Neuronal stem cell (in vitro differentiated cells): Measurements from ENCODE around the gene DHRS13.
A peak's percentile ranks its signal among the peaks of the same experiment; 100 is the strongest.
"Not testable (repeated sequence)": the region's sequence is repeated elsewhere in the genome, so short reads cannot be mapped to it uniquely, and the experiment has no call there.

Experiments used
- DNase-seq: peaks from one replicate; pipeline ENCODE4 v3.0.0-alpha.2; 2013; ENCODE audit warnings: low spot score
- H2AFZ ChIP-seq: one replicate; pipeline ENCODE4 v1.6.1; 2013; ENCODE audit warnings: mild to moderate bottlenecking, low read length, inconsistent platforms
- H2AK5ac ChIP-seq: 2 replicates; pipeline ENCODE4 v1.6.1; 2013; ENCODE audit warnings: low read depth, mild to moderate bottlenecking, inconsistent platforms, low read length, moderate library complexity, mixed read lengths
- H2BK120ac ChIP-seq: 2 replicates; pipeline ENCODE4 v1.6.1; 2013; ENCODE audit warnings: low read depth, mild to moderate bottlenecking, inconsistent platforms, low read length, moderate library complexity, mixed read lengths
- H2BK12ac ChIP-seq: one replicate; pipeline ENCODE4 v1.6.1; 2013; ENCODE audit warnings: low read length, inconsistent platforms
- H2BK15ac ChIP-seq: 2 replicates; pipeline ENCODE4 v1.6.1; 2013; ENCODE audit warnings: mild to moderate bottlenecking, low read length, inconsistent platforms, mixed read lengths
- H2BK5ac ChIP-seq: one replicate; pipeline ENCODE4 v1.6.1; 2013; ENCODE audit warnings: inconsistent platforms, mild to moderate bottlenecking, low read length, moderate library complexity
- H3K14ac ChIP-seq: one replicate; pipeline ENCODE4 v1.6.1; 2013; ENCODE audit warnings: low read length, inconsistent platforms
- H3K18ac ChIP-seq: 2 replicates; pipeline ENCODE4 v1.6.1; 2013; ENCODE audit warnings: low read length, inconsistent platforms
- H3K23ac ChIP-seq: 2 replicates; pipeline ENCODE4 v1.6.1; 2013; ENCODE audit warnings: low read depth, mild to moderate bottlenecking, mixed read lengths, low read length, inconsistent platforms; ENCODE audit not compliant: poor library complexity
- H3K27ac ChIP-seq: replicated peaks from 3 replicates; pipeline ENCODE4 v1.5.1; 2013; ENCODE audit warnings: low read length, inconsistent platforms
- H3K27me3 ChIP-seq, 3 experiments: 2 replicates each; pipeline ENCODE4 v1.6.1; 2013; ENCODE audit warnings: low read length in 3 of 3, mild to moderate bottlenecking in 2 of 3, inconsistent platforms in 1 of 3, low read depth in 1 of 3, mixed read lengths in 1 of 3, moderate library complexity in 1 of 3; ENCODE audit not compliant: control insufficient read depth in 3 of 3, insufficient read depth in 3 of 3
- H3K36me3 ChIP-seq, 2 donors: replicated peaks in 1 of 2; 2 replicates each; pipeline ENCODE4 v1.6.1; 2013; ENCODE audit warnings: low read length in 2 of 2; ENCODE audit not compliant: control insufficient read depth in 2 of 2, insufficient read depth in 2 of 2
- H3K4ac ChIP-seq: 2 replicates; pipeline ENCODE4 v1.6.1; 2013; ENCODE audit warnings: inconsistent platforms, mild to moderate bottlenecking, low read length, moderate library complexity
- H3K4me1 ChIP-seq, 2 donors: 1 replicate in 1 of 2; 2 replicates in 1 of 2; pipeline ENCODE4 v1.6.1; 2013; ENCODE audit warnings: low read length in 2 of 2, low read depth in 1 of 2; ENCODE audit not compliant: control insufficient read depth in 2 of 2, insufficient read depth in 1 of 2
- H3K4me2 ChIP-seq: one replicate; pipeline ENCODE4 v1.6.1; 2013; ENCODE audit warnings: mild to moderate bottlenecking, low read length, inconsistent platforms; ENCODE audit not compliant: insufficient read depth, poor library complexity, severe bottlenecking
- H3K4me3 ChIP-seq, 2 donors: 2 replicates each; pipeline ENCODE4 v1.5.1; 2013; ENCODE audit warnings: low read length in 2 of 2, mild to moderate bottlenecking in 2 of 2, inconsistent platforms in 1 of 2, moderate library complexity in 1 of 2
- H3K79me1 ChIP-seq: one replicate; pipeline ENCODE4 v1.6.1; 2013; ENCODE audit warnings: low read depth, mild to moderate bottlenecking, inconsistent platforms, low read length, moderate library complexity
- H3K9ac ChIP-seq: one replicate; pipeline ENCODE4 v1.6.1; 2013; ENCODE audit warnings: mild to moderate bottlenecking, low read depth, low read length, inconsistent platforms; ENCODE audit not compliant: poor library complexity
- H3K9me3 ChIP-seq, 2 donors: replicated peaks in 1 of 2; 2 replicates each; pipeline versions ENCODE3 to v1.6.1; 2013; ENCODE audit warnings: low read length in 2 of 2, mild to moderate bottlenecking in 2 of 2, inconsistent platforms in 1 of 2, low read depth in 1 of 2, mixed read lengths in 1 of 2, moderate library complexity in 1 of 2; ENCODE audit not compliant: control insufficient read depth in 2 of 2, insufficient read depth in 1 of 2
- H4K8ac ChIP-seq: one replicate; pipeline ENCODE4 v1.6.1; 2013; ENCODE audit warnings: low read depth, mild to moderate bottlenecking, inconsistent platforms, low read length, moderate library complexity
- H4K91ac ChIP-seq: one replicate; pipeline ENCODE4 v1.6.1; 2013; ENCODE audit warnings: low read length, low read depth, mild to moderate bottlenecking, inconsistent platforms; ENCODE audit not compliant: poor library complexity
- WGBS, 2 donors: extraction: QIAGEN DNeasy Blood & Tissue Kit; methylation state at CpG; one replicate each; pipeline ENCODE4 v1.1.7; 2013; ENCODE audit warnings: missing lambda C conversion rate in 2 of 2, mixed read lengths in 1 of 2; ENCODE audit not compliant: insufficient read length in 2 of 2, insufficient replicate concordance in 1 of 2; ENCODE audit errors: extremely low coverage in 2 of 2; 5-methylcytosine and 5-hydroxymethylcytosine counted together

Gene DHRS13

DNA sequence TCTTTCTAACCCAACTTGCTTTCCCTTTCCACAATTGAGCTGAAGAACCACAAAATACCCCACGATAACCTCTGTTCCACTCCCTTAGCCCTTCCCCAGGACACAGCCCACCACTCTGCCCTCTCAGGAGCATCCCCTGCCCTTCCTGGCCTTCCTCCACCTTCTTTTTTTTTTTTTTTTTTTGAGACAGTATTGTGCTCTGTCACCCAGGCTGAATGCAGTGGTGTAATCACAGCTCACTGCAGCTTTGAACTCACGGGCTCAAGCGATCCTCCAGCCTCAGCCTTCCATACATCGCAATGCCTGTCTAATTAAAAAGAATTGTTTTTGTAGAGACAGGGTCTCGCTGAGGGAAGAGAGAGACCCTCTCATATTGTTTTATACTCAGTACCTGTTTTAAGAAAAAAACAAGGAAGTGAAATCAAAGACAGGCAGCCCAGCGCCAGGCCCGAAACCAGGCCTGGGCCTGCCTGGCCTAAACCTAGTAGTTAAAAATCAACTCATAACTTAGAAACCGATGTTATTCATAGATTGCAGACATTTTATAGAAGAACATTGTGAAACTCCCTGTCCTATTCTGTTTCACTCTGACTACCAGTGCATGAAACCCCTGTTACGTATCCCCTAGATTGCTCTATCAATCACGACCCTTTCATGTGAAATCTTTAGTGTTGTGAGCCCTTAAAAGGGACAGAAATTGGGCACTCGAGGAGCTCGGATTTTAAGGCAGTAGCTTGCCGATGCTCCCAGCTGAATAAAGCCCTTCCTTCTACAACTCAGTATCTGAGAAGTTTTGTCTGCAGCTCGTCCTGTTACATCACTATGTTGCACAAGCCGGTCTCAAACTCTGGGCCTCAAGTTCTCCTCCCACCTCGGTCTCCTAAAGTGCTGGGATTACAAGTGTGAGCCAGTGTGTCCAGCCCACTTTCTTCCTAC, 9.4 kb downstream of the DHRS13 start:
- H3K18ac ChIP-seq, H2BK120ac ChIP-seq, H3K4me3 ChIP-seq, H3K79me1 ChIP-seq, H2AFZ ChIP-seq, H3K27ac ChIP-seq, H3K23ac ChIP-seq, H3K4me2 ChIP-seq, H2BK5ac ChIP-seq, H3K27me3 ChIP-seq, H2BK15ac ChIP-seq, H3K4ac ChIP-seq, DNase-seq, H4K91ac ChIP-seq, H3K9ac ChIP-seq, H3K9me3 ChIP-seq, H2AK5ac ChIP-seq, H4K8ac ChIP-seq, H2BK12ac ChIP-seq, H3K14ac ChIP-seq: not testable (repeated sequence)
- no CpG with 5 or more reads among the region's 16 CpGs for WGBS, 2 donors
- H3K36me3 ChIP-seq = peaks cover 3 to 21% of the 10 kb centered on the region in 2 donors
- peaks cover 7 to 22% of the 10 kb centered on the region in 2 donors for H3K4me1 ChIP-seq

DNA sequence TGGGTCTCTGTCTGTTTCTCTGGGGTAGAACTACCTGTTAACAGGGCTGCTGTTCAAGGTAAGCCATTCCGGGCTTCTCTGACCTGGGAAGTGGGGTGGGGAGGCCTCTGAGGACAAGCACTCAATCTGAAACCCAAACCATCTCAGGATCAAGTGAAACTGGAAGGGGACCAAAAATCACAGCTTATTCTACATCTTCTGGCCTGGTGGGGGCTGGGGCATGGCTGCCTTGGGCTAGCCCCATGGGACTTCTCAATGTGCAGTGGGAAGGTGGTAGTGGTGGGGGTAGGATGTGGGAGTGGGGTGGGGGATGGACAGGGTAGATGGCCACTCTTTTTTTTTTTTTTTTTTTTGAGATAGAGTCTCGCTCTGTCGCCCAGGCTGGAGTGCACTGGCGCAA, 10.9 kb downstream of the DHRS13 start:
- H3K4ac ChIP-seq = no peak overlapping the region
- no peak overlapping the region for H4K8ac ChIP-seq
- no peak overlapping the region for H3K4me3 ChIP-seq
- no peaks in the 10 kb centered on the region for H3K27me3 ChIP-seq
- no peak overlapping the region for H2BK5ac ChIP-seq
- H2AK5ac ChIP-seq = no peak overlapping the region
- H3K4me1 ChIP-seq = peaks cover 7 to 25% of the 10 kb centered on the region in 2 donors
- H3K36me3 ChIP-seq = peaks cover 3 to 27% of the 10 kb centered on the region in 2 donors
- H3K18ac ChIP-seq = no peak overlapping the region
- H3K23ac ChIP-seq = peak overlapping the region; percentile 20
- no CpG with 5 or more reads among the region's 4 CpGs for WGBS, 2 donors
- no peak overlapping the region for H2AFZ ChIP-seq
- H2BK15ac ChIP-seq = no peak overlapping the region
- no peak overlapping the region for H4K91ac ChIP-seq
- no peak overlapping the region for H3K9ac ChIP-seq
- no peak overlapping the region for H2BK120ac ChIP-seq
- H3K4me2 ChIP-seq = no peak overlapping the region
- no peak overlapping the region for H3K14ac ChIP-seq
- no peaks in the 10 kb centered on the region for H3K9me3 ChIP-seq
- no peak for DNase-seq
- no peak overlapping the region for H2BK12ac ChIP-seq
- no peak overlapping the region for H3K27ac ChIP-seq
- H3K79me1 ChIP-seq = peaks cover 3% of the 10 kb centered on the region

DNA sequence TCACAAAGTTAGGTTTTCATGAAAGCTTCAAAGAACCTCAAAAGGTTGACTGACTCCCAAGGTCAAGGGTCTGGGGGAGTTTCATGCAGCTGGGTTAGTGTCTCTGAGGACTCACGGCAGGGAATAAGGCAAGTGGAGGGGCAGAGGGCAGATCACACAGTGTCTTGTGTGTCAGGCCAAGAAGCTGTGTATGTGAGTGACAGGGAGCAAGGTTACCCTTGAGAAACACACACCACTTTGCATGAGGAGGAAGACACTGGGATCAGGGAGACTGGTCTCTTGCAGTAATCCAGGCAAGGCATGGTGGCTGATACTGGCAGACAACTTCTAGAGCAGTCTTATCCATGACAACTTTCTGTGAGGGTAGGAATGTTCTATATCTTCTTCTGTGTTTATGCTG, 11.7 kb downstream of the DHRS13 start:
- Histone ChIP-seq H2AK5ac (no peak overlapping the region), H4K8ac (no peak overlapping the region), H3K14ac (no peak overlapping the region), H3K36me3 (peaks cover 6 to 29% of the 10 kb centered on the region in 2 donors), H3K4ac (no peak overlapping the region), H2BK5ac (no peak overlapping the region), H3K27me3 (no peaks in the 10 kb centered on the region), H4K91ac (no peak overlapping the region), H3K4me1 (peaks cover 5 to 23% of the 10 kb centered on the region in 2 donors), H2BK15ac (no peak overlapping the region), H2AFZ (no peak overlapping the region), H3K9ac (no peak overlapping the region), H3K79me1 (peaks cover 3% of the 10 kb centered on the region), H3K23ac (no peak overlapping the region), H2BK12ac (no peak overlapping the region), H2BK120ac (no peak overlapping the region), H3K4me3 (no peak overlapping the region), H3K27ac (no peak overlapping the region), H3K18ac (no peak overlapping the region), H3K9me3 (no peaks in the 10 kb centered on the region), H3K4me2 (no peak overlapping the region)
- WGBS, 2 donors = no CpG with 5 or more reads among the region's 1 CpG
- no peak for DNase-seq

DNA sequence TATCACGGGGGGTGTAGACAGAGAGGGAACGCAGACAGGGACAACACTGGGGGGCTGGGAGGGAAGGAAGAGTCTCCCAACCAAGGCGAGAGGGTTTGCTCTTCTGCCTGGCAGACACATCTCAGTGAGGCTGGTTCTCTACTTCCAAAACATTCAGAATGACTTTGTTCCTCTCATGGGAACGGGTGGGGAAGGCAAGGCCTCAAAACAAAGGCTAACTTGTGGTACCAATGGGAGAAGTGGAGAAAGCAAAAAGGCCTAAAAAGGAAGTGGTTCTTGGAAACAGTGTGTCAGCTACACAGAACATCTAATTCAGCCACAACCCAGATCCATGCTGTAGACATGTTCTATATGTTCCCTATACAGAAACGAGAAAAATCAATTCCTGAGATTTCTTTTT, 12.9 kb downstream of the DHRS13 start:
- H4K8ac ChIP-seq = no peak overlapping the region
- WGBS, 2 donors = no CpG with 5 or more reads among the region's 5 CpGs
- peaks cover 3% of the 10 kb centered on the region for H3K79me1 ChIP-seq
- H3K4ac ChIP-seq = no peak overlapping the region
- H3K4me1 ChIP-seq = peaks cover 0 to 18% of the 10 kb centered on the region in 2 donors
- H3K9me3 ChIP-seq = no peaks in the 10 kb centered on the region
- H3K18ac ChIP-seq = no peak overlapping the region
- H2BK120ac ChIP-seq = no peak overlapping the region
- no peak overlapping the region for H2BK5ac ChIP-seq
- H3K27me3 ChIP-seq = no peaks in the 10 kb centered on the region
- H3K14ac ChIP-seq = no peak overlapping the region
- no peak overlapping the region for H3K27ac ChIP-seq
- no peak overlapping the region for H2BK12ac ChIP-seq
- H2BK15ac ChIP-seq = no peak overlapping the region
- H2AFZ ChIP-seq = no peak overlapping the region
- no peak for DNase-seq
- no peak overlapping the region for H3K4me2 ChIP-seq
- H3K4me3 ChIP-seq = no peak overlapping the region
- H3K23ac ChIP-seq = no peak overlapping the region
- peaks cover 12 to 41% of the 10 kb centered on the region in 2 donors for H3K36me3 ChIP-seq
- no peak overlapping the region for H3K9ac ChIP-seq
- no peak overlapping the region for H2AK5ac ChIP-seq
- H4K91ac ChIP-seq = no peak overlapping the region
